WTC11 (cell line): Measurements from ENCODE around the gene ANGEL2. TPM values are rescaled to one million over a fixed set of nuclear protein-coding genes. Genes with fewer than 3 reads are reported as not detected.

Experiments
- ATAC-seq: fragments of 200-7000 bp; cut with Tn5 transposase; 2 replicates; pipeline ENCODE4 v1.10.0; 2021; ENCODE audit warnings: mild to moderate bottlenecking, moderate library complexity
- CTCF ChIA-PET: fragments of 300-600 bp; sonication (Branson Sonifier 250); formaldehyde crosslinking; loops from one replicate; lab custom pipeline; 2021; ENCODE audit warnings: antibody characterized with exemption; lab: Charles Lee
- POLR2A ChIA-PET: fragments of 350-600 bp; sonication (Branson Sonifier 250); formaldehyde crosslinking; loops from one replicate; lab custom pipeline; 2021; ENCODE audit warnings: antibody characterized with exemption; lab: Charles Lee
- DNase-seq: peaks from one replicate; pipeline ENCODE4 v3.0.0; 2021; ENCODE audit warnings: low spot score
- H3K27ac Mint-ChIP-seq: 2 replicates; pipeline ENCODE4 v1.8.0; 2021; ENCODE audit warnings: mixed read lengths
- H3K27me3 Mint-ChIP-seq: 2 replicates; pipeline ENCODE4 v1.8.0; 2021; ENCODE audit warnings: low read depth, mild to moderate bottlenecking, moderate library complexity, mixed read lengths
- H3K36me3 Mint-ChIP-seq: 2 replicates; pipeline ENCODE4 v1.8.0; 2021; ENCODE audit warnings: mixed read lengths
- H3K4me1 Mint-ChIP-seq: 2 replicates; pipeline ENCODE4 v1.8.0; 2022; ENCODE audit warnings: mixed read lengths
- H3K4me3 Mint-ChIP-seq: 2 replicates; pipeline ENCODE4 v1.8.0; 2021; ENCODE audit warnings: mild to moderate bottlenecking, moderate library complexity, mixed read lengths
- H3K9me3 Mint-ChIP-seq: 2 replicates; pipeline ENCODE4 v1.8.0; 2021; ENCODE audit warnings: mixed read lengths
- AR ChIP-seq: fragments of 250-450 bp; sonication (Bioruptor Pico); IDR thresholded peaks from 2 replicates; pipeline ENCODE4 v1.9.0; 2021; ENCODE audit warnings: mild to moderate bottlenecking
- ERG ChIP-seq: fragments of 250-450 bp; sonication (Bioruptor Pico); IDR thresholded peaks from 2 replicates; pipeline ENCODE4 v1.8.0; 2021; ENCODE audit warnings: mild to moderate bottlenecking
- NR2C2 ChIP-seq: sonication (generic); formaldehyde crosslinking; IDR thresholded peaks from 2 replicates; pipeline ENCODE4 v1.8.0; 2022; ENCODE audit warnings: mild to moderate bottlenecking, missing genetic modification reagents
- PRDM15 ChIP-seq: sonication (generic); formaldehyde crosslinking; IDR thresholded peaks from 2 replicates; pipeline ENCODE4 v1.8.0; 2022; ENCODE audit warnings: missing genetic modification reagents
- TEAD1 ChIP-seq: sonication (generic); formaldehyde crosslinking; IDR thresholded peaks from 2 replicates; pipeline ENCODE4 v1.8.0; 2022; ENCODE audit warnings: mild to moderate bottlenecking, missing genetic modification reagents
- USF2 ChIP-seq: sonication (generic); formaldehyde crosslinking; IDR thresholded peaks from 2 replicates; pipeline ENCODE4 v1.8.1; 2023; ENCODE audit warnings: mild to moderate bottlenecking, missing genetic modification reagents, moderate library complexity
- ZBTB43 ChIP-seq: sonication (generic); formaldehyde crosslinking; IDR thresholded peaks from 2 replicates; pipeline ENCODE4 v1.8.1; 2023; ENCODE audit warnings: mild to moderate bottlenecking, missing genetic modification reagents
- ZNF219 ChIP-seq: sonication (generic); formaldehyde crosslinking; IDR thresholded peaks from 2 replicates; pipeline ENCODE4 v1.8.0; 2023; ENCODE audit warnings: missing genetic modification reagents, mild to moderate bottlenecking, borderline replicate concordance
- ZNF232 ChIP-seq: sonication (generic); formaldehyde crosslinking; IDR thresholded peaks from 2 replicates; pipeline ENCODE4 v1.8.0; 2022; ENCODE audit warnings: mild to moderate bottlenecking, missing genetic modification reagents
- total RNA-seq: library from RNA; stranded (reverse); gene quantifications from 3 replicates; pipeline ENCODE4 v1.2.3, GENCODE V29; 2021
- TF ChIP-seq, protein P1 (sequence below): sonication (generic); formaldehyde crosslinking; IDR thresholded peaks from 2 replicates; pipeline ENCODE4 v1.8.0; 2023; ENCODE audit warnings: missing genetic modification reagents, mild to moderate bottlenecking, borderline replicate concordance

The ANGEL2 gene
- total RNA-seq, 1 experiment from 2014 or later = 38.6 TPM

GRCh38 chr1:212953321-212953720 is 62.3 kb downstream of the ANGEL2 start:
- H3K27me3 Mint-ChIP-seq = peaks cover 9% of the 10 kb centered on the region

More at GRCh38 chr1:212953321-212953720, 62.3 kb downstream of the ANGEL2 start:
- TF ChIP-seq NR2C2 (no peak), ERG (CRISPR knock-in tag) (no peak), ZNF232 (CRISPR knock-in tag) (no peak), AR (CRISPR knock-in tag) (no peak), ZNF219 (CRISPR knock-in tag) (no peak), TEAD1 (no peak), ZBTB43 (CRISPR knock-in tag) (no peak), USF2 (CRISPR knock-in tag) (no peak), PRDM15 (CRISPR knock-in tag) (no peak)
- TF ChIP-seq, protein P1, sequence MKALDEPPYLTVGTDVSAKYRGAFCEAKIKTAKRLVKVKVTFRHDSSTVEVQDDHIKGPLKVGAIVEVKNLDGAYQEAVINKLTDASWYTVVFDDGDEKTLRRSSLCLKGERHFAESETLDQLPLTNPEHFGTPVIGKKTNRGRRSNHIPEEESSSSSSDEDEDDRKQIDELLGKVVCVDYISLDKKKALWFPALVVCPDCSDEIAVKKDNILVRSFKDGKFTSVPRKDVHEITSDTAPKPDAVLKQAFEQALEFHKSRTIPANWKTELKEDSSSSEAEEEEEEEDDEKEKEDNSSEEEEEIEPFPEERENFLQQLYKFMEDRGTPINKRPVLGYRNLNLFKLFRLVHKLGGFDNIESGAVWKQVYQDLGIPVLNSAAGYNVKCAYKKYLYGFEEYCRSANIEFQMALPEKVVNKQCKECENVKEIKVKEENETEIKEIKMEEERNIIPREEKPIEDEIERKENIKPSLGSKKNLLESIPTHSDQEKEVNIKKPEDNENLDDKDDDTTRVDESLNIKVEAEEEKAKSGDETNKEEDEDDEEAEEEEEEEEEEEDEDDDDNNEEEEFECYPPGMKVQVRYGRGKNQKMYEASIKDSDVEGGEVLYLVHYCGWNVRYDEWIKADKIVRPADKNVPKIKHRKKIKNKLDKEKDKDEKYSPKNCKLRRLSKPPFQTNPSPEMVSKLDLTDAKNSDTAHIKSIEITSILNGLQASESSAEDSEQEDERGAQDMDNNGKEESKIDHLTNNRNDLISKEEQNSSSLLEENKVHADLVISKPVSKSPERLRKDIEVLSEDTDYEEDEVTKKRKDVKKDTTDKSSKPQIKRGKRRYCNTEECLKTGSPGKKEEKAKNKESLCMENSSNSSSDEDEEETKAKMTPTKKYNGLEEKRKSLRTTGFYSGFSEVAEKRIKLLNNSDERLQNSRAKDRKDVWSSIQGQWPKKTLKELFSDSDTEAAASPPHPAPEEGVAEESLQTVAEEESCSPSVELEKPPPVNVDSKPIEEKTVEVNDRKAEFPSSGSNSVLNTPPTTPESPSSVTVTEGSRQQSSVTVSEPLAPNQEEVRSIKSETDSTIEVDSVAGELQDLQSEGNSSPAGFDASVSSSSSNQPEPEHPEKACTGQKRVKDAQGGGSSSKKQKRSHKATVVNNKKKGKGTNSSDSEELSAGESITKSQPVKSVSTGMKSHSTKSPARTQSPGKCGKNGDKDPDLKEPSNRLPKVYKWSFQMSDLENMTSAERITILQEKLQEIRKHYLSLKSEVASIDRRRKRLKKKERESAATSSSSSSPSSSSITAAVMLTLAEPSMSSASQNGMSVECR = no peak
- H3K4me1 Mint-ChIP-seq = peaks cover 72% of the 10 kb centered on the region
- H3K27ac Mint-ChIP-seq = peak overlapping the region; percentile 92
- H3K36me3 Mint-ChIP-seq = peaks cover 75% of the 10 kb centered on the region
- ChIA-PET CTCF (interaction anchor here (1.2 to 2.7 kb wide), 2 partner anchors 32 to 288 kb away, joined by 3 to 7 read pairs; no protein-coding TSS in a partner anchor), POLR2A (no interaction called here)
- no peak for DNase-seq
- peaks cover 6% of the 10 kb centered on the region for H3K9me3 Mint-ChIP-seq
- no peak for ATAC-seq
- H3K4me3 Mint-ChIP-seq = peak overlapping the region; percentile 88
